IMR-90 (cell line): Measurements from ENCODE around the gene MTM1. TPM values are rescaled to one million over a fixed set of nuclear protein-coding genes. Genes with fewer than 3 reads are reported as not detected.

Experiments used
- ATAC-seq: fragments of 200-7000 bp; cut with Tn5 transposase; 2 replicates; pipeline ENCODE4 v1.9.1; 2020; ENCODE audit warnings: low read depth, mild to moderate bottlenecking, moderate library complexity
- BruUV-seq: library from RNA; stranded (reverse); fragments of 400-500 nt; replicated peaks from 2 replicates; lab custom pipeline; 2021; lab: Mats Ljungman, UMichigan
- CTCF ChIA-PET: fragments of 300-600 bp; formaldehyde crosslinking; extraction: SDS; loops from one replicate; lab custom pipeline; 2021; ENCODE audit warnings: antibody characterized with exemption; lab: Yijun Ruan, JAX
- POLR2A ChIA-PET: fragments of 300-600 bp; sonication (Branson Sonifier 250); formaldehyde crosslinking; loops from one replicate; lab custom pipeline; 2022; ENCODE audit warnings: antibody characterized with exemption; ENCODE audit not compliant: unreplicated experiment; lab: Charles Lee
- DNase-seq: peaks from one replicate; pipeline ENCODE4 v3.0.0; 2013
- H2AFZ ChIP-seq: replicated peaks from 2 replicates; pipeline ENCODE3; 2013; ENCODE audit warnings: low read length, mild to moderate bottlenecking; ENCODE audit not compliant: poor library complexity
- H2AK5ac ChIP-seq: 2 replicates; pipeline ENCODE4 v1.6.1; 2013; ENCODE audit warnings: low read depth, low read length, inconsistent platforms
- H2AK9ac ChIP-seq: replicated peaks from 2 replicates; pipeline ENCODE3; 2013; ENCODE audit warnings: mild to moderate bottlenecking, low read depth, low read length, moderate library complexity; ENCODE audit not compliant: poor library complexity
- H2BK120ac ChIP-seq: 2 replicates; pipeline ENCODE4 v1.6.1; 2013; ENCODE audit warnings: low read depth, low read length, inconsistent platforms
- H2BK15ac ChIP-seq: 3 replicates; pipeline ENCODE4 v1.6.1; 2013; ENCODE audit warnings: low read depth, low read length, inconsistent platforms
- H2BK20ac ChIP-seq: 2 replicates; pipeline ENCODE4 v1.6.1; 2013; ENCODE audit warnings: low read depth, mild to moderate bottlenecking, inconsistent platforms, low read length, moderate library complexity
- H2BK5ac ChIP-seq: 2 replicates; pipeline ENCODE4 v1.6.1; 2013; ENCODE audit warnings: mild to moderate bottlenecking, low read depth, low read length, inconsistent platforms; ENCODE audit not compliant: poor library complexity, severe bottlenecking
- H3K14ac ChIP-seq: replicated peaks from 2 replicates; pipeline ENCODE4 v1.6.1; 2013; ENCODE audit warnings: low read depth, low read length, inconsistent platforms
- H3K18ac ChIP-seq: 2 replicates; pipeline ENCODE4 v1.6.1; 2013; ENCODE audit warnings: low read depth, low read length, control low read depth
- H3K23ac ChIP-seq: 2 replicates; pipeline ENCODE4 v1.6.1; 2013; ENCODE audit warnings: low read depth, low read length, inconsistent platforms
- H3K27ac ChIP-seq: 2 replicates; pipeline ENCODE4 v1.5.1; 2013; ENCODE audit warnings: mild to moderate bottlenecking, control low read depth, low read length; ENCODE audit not compliant: insufficient read depth
- H3K27me3 ChIP-seq: 2 replicates; pipeline ENCODE4 v1.6.1; 2013; ENCODE audit warnings: low read length; ENCODE audit not compliant: control insufficient read depth, insufficient read depth
- H3K36me3 ChIP-seq: 2 replicates; pipeline ENCODE4 v1.6.1; 2013; ENCODE audit warnings: low read length, mixed read lengths; ENCODE audit not compliant: control insufficient read depth, insufficient read depth
- H3K4ac ChIP-seq: 2 replicates; pipeline ENCODE4 v1.6.1; 2013; ENCODE audit warnings: low read depth, low read length, inconsistent platforms
- H3K4me1 ChIP-seq: 2 replicates; pipeline ENCODE4 v1.6.1; 2013; ENCODE audit warnings: low read length, mixed read lengths; ENCODE audit not compliant: control insufficient read depth, insufficient read depth
- H3K4me2 ChIP-seq: 2 replicates; pipeline ENCODE4 v1.6.1; 2013; ENCODE audit warnings: low read depth, mild to moderate bottlenecking, control low read depth, low read length, moderate library complexity
- H3K4me3 ChIP-seq: 2 replicates; pipeline ENCODE4 v1.5.1; 2013; ENCODE audit warnings: low read depth, mild to moderate bottlenecking, control low read depth, low read length, moderate library complexity; ENCODE audit not compliant: insufficient read depth
- H3K56ac ChIP-seq: 2 replicates; pipeline ENCODE4 v1.6.1; 2013; ENCODE audit warnings: low read length, inconsistent platforms; ENCODE audit not compliant: insufficient read depth; ENCODE audit errors: extremely low read depth
- H3K79me1 ChIP-seq, 2 experiments: 2 replicates each; pipeline ENCODE4 v1.6.1; 2013; ENCODE audit warnings: low read length in 2 of 2, inconsistent platforms in 1 of 2, low read depth in 1 of 2
- H3K9ac ChIP-seq: 2 replicates; pipeline ENCODE4 v1.6.1; 2013; ENCODE audit warnings: low read depth, low read length, control low read depth
- H3K9me1 ChIP-seq: 2 replicates; pipeline ENCODE4 v1.6.1; 2013; ENCODE audit warnings: low read length, inconsistent platforms; ENCODE audit not compliant: insufficient read depth
- H3K9me3 ChIP-seq: 2 replicates; pipeline ENCODE4 v1.6.1; 2013; ENCODE audit warnings: low read length; ENCODE audit not compliant: control insufficient read depth, insufficient read depth
- H4K20me1 ChIP-seq: 2 replicates; pipeline ENCODE4 v1.6.1; 2013; ENCODE audit warnings: low read length, inconsistent platforms; ENCODE audit not compliant: insufficient read depth
- H4K5ac ChIP-seq: 2 replicates; pipeline ENCODE4 v1.6.1; 2013; ENCODE audit warnings: mild to moderate bottlenecking, low read depth, low read length, control low read depth
- H4K8ac ChIP-seq, 2 experiments: 2 replicates each; pipeline ENCODE4 v1.6.1; 2013; ENCODE audit warnings: low read depth in 2 of 2, low read length in 2 of 2, control low read depth in 1 of 2, inconsistent platforms in 1 of 2
- H4K91ac ChIP-seq: 2 replicates; pipeline ENCODE4 v1.6.1; 2013; ENCODE audit warnings: low read depth, low read length, inconsistent platforms; ENCODE audit not compliant: insufficient read depth
- BHLHE40 ChIP-seq: fragments of 150-350 bp; IDR thresholded peaks from 2 replicates; pipeline ENCODE4 v1.6.1; 2016; ENCODE audit warnings: mild to moderate bottlenecking, low read depth, low read length
- CEBPB ChIP-seq: IDR thresholded peaks from 2 replicates; pipeline ENCODE4 v1.6.1; 2012; ENCODE audit warnings: low read depth, low read length, improper control_type of control experiment
- FOS ChIP-seq: fragments of 150-350 bp; IDR thresholded peaks from 2 replicates; pipeline ENCODE4 v1.6.1; 2016; ENCODE audit warnings: low read depth, low read length
- MXI1 ChIP-seq: IDR thresholded peaks from 2 replicates; pipeline ENCODE4 v1.6.1; 2012; ENCODE audit warnings: low read depth, mild to moderate bottlenecking, low read length, moderate library complexity, borderline replicate concordance
- RAD21 ChIP-seq: IDR thresholded peaks from 2 replicates; pipeline ENCODE4 v1.6.1; 2012; ENCODE audit warnings: low read length, improper control_type of control experiment
- WGBS, 2 experiments: methylation state at CpG; one replicate each; pipeline versions ENCODE4 v1.1.5 to v1.1.7; 2013; ENCODE audit warnings: missing lambda C conversion rate in 2 of 2; ENCODE audit not compliant: insufficient read length in 1 of 2; ENCODE audit errors: extremely low coverage in 2 of 2; 5-methylcytosine and 5-hydroxymethylcytosine counted together
- dilution Hi-C: fragments of 300-500 bp; cut with HindIII; formaldehyde crosslinking; loops from one replicate; pipeline ENCODE4 v1.14.3; 2018; ENCODE audit warnings: low sequenced_read_pairs; ENCODE audit not compliant: unreplicated experiment
- in situ Hi-C: fragments of 300-500 bp; cut with MboI; formaldehyde crosslinking; loops from 3 replicates; pipeline ENCODE4 v1.14.3; 2019; ENCODE audit warnings: low sequenced_read_pairs, inconsistent platforms, mixed read lengths
- intact Hi-C: fragments of 100-400 bp; cut with micrococcal nuclease; formaldehyde crosslinking; loops from 2 replicates; pipeline ENCODE4 v1.10.0; 2022
- polyA plus RNA-seq, 3 experiments: library from polyadenylated mRNA; depleted of rRNA; stranded (reverse); fragments of >200 nt; gene quantifications; 2 replicates each; pipeline ENCODE4 v1.2.3, GENCODE V29; 2012; ENCODE audit warnings: low replicate concordance in 1 of 3
- total RNA-seq: library from RNA; depleted of rRNA; stranded (reverse); fragments of >200 nt; gene quantifications from 2 replicates; pipeline ENCODE4 v1.2.3, GENCODE V29; 2012

Gene MTM1
- total and polyA plus RNA-seq, 2 of the 4 experiments (the other 2 are of a cell fraction) = 3.8 to 5.6 TPM

DNA sequence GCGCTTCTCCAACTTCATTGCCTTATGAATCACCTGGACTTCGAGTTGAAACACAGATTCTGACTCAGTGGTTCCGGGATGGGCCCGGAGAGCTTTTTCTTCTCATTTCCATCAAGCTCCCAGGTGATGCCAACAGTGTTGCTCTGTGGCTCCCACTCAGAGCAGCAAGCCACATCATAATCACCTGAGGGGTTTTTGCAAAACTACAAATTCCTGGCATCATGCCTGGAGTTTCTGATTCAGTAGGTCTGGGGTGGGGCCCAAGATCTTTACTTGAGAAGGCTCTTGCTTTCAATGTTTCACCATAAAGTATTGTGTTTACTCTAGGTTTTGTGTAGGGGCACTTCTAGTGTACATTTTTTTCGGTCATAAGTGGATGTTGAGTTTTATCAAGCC, 7.0 kb downstream of the MTM1 start:
- ATAC-seq = no peak
- no peak overlapping the region for H2BK120ac ChIP-seq

More for the DNA sequence above, 7.0 kb downstream of the MTM1 start:
- CTCF ChIA-PET = no interaction called here
- Histone ChIP-seq H3K9me3 (0 out of 2 replicates have a peak, but pooled peaks cover 3% of the 10 kb centered on the region), H3K14ac (no peak overlapping the region), H2AK9ac (no peak overlapping the region), H3K36me3 (no peaks in the 10 kb centered on the region), H2AFZ (no peak overlapping the region), H3K9me1 (no peaks in the 10 kb centered on the region), H2AK5ac (no peak overlapping the region), H2BK5ac (no peak overlapping the region), H3K27ac (no peak overlapping the region), H4K5ac (no peak overlapping the region), H3K4me1 (peaks cover 6% of the 10 kb centered on the region), H3K27me3 (no peaks in the 10 kb centered on the region), H3K9ac (no peak overlapping the region), H3K4me3 (no peak overlapping the region), H3K4ac (no peak overlapping the region), H2BK20ac (no peak overlapping the region), H4K20me1 (no peaks in the 10 kb centered on the region), H4K91ac (no peak overlapping the region), H3K23ac (no peak overlapping the region), H2BK15ac (no peak overlapping the region), H3K18ac (no peak overlapping the region), H3K4me2 (no peak overlapping the region), H4K8ac (no peak overlapping the region), H3K79me1 (peaks cover under 1 to 38% of the 10 kb centered on the region in 2 experiments), H3K56ac (no peak overlapping the region)
- in situ Hi-C loops (no loop called here), dilution Hi-C loops (no loop called here), intact Hi-C loops (loop anchor here (10.0 kb wide), 2 partner anchors 139 to 621 kb away; no protein-coding TSS in a partner anchor)
- no peak for TF ChIP-seq MXI1
- no peak for TF ChIP-seq BHLHE40
- TF ChIP-seq FOS = no peak
- no peak for TF ChIP-seq CEBPB
- no peak for TF ChIP-seq RAD21
- no TSS peak for BruUV-seq
- WGBS, 2 experiments = no CpG with 5 or more reads among the region's 5 CpGs
- POLR2A ChIA-PET = interaction anchor here (0.6 kb wide), 1 partner anchor 19 kb away, joined by 3 read pairs; no protein-coding TSS in a partner anchor
- DNase-seq = peak; percentile 33
